AML-193 (cell line): ENCODE measurements around the gene FBXW4.
A peak's percentile ranks its signal among the peaks of the same experiment; 100 is the strongest.

ENCODE experiments used
- DNase-seq, 2 experiments: peaks; one replicate each; lab custom pipeline; 2025; lab: John Stamatoyannopoulos, UW

Gene FBXW4, protein sequence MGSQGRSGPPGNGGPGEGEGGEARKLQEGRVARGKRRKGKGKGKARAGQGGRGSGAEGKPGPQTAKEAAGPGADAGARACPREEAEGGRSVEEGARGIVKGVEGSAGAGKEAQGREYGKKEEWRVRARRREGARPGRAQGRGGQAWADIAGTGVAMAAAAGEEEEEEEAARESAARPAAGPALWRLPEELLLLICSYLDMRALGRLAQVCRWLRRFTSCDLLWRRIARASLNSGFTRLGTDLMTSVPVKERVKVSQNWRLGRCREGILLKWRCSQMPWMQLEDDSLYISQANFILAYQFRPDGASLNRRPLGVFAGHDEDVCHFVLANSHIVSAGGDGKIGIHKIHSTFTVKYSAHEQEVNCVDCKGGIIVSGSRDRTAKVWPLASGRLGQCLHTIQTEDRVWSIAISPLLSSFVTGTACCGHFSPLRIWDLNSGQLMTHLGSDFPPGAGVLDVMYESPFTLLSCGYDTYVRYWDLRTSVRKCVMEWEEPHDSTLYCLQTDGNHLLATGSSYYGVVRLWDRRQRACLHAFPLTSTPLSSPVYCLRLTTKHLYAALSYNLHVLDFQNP

DNA sequence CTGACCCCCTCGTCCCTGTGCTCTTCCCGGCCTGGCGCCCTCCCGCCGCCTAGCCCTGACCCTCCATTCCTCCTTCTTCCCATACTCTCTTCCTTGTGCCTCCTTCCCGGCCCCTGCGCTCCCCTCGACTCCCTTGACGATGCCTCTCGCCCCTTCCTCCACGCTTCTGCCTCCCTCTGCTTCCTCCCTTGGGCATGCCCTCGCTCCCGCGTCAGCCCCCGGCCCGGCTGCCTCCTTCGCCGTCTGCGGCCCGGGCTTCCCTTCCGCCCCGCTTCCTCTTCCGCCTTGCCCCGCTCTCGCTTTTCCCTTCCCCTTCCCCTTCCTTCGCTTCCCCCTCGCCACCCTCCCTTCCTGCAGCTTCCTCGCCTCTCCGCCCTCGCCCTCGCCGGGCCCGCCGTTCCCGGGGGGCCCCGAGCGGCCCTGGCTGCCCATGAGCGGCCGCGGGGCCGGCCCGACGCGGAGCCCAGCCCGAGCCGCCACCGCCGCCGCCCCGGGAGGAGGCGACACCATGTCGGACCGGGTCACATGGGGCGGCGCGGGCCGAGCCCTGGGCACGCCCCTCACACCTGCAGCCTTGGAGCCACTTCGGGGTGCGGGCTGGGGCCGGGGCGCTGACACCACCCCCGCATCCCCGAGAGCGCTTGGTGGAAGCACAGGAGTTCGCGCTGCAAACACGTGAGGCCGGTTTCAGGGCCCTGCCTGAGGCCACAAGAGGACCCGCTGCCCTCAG is at the start of gene FBXW4:
FBXW4 (minus strand) TSS at position 497 of the 730 bp plus-strand sequence; CDS start at position 432, 65 bp downstream.
- DNase-seq, result peak; percentile 32 to 45

DNA sequence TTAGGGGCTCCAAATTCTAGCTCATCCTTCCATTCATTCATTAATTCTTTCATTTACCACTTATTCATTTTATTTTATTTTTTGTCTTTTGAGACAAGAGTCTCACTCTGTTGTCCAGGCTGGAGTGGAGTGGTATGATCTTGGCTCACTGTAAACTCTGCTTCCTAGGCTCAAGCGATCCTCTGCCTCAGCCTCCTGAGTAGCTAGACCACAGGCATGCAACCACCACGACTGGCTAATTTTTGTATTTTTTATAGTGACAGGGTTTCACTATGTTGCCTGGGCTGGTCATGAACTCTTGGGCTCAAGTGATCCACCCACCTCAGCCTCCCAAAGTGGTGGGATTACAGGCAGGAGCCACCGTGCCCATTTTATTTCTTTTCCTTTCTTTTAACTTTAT is 49.3 kb upstream of the FBXW4 start:
- DNase-seq, result no peak

DNA sequence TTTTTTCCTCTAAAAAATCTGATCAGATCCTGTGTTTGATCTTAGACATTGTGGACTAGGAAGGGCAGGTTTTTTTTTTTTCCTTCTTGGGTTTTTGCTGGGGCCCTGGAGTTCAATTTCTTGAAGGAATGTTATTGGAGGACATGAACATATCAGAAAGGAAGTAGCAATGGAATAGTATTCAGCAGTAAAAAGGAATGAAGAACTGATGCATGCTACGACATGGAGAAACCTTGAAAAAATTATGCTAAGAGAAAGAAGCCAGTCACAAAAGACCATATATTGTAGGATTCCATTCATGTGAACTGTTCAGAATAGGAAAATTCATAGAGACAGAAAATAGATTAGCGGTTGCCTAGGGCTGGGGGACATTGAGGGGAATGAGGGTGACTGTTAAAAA is 47.0 kb upstream of the FBXW4 start:
- no peak for DNase-seq

DNA sequence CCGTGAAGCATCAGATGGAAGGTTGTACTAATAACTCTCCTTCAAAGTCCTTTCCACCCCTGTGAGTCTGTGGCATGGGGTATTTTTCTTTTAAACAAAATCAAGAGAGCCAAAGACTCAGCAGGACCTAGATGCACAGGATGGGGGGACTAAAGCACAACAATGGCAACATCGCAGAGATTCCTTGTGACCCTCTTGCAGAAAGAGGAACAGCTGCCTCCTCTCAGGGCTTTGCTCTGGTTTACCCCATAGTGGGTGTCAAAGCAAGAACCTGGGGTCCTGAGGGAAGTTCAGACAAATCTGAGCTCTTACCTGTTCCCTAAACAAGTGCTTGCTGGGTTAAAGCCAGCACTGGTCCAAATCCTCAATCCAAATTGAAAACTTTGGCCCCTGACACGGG is 41.7 kb upstream of the FBXW4 start:
- DNase-seq, result no peak

DNA sequence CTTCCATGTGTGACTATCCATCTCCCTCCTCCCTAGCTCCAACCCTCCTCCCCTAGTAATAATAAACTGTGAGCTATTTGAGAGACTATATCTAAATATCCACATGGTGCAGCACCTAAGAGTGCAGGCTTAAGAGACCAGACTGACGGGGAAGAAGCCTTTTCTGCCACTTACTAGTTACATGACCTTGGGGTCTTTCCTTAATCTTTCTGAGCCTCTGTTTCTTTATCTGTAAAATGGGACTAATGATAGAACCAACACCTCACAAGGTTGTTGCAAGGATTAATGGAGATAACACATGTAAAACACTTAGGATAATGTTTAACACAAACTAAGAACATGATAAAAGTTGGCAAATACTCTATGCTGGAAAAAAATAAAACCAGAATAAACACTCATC is 37.1 kb upstream of the FBXW4 start:
- DNase-seq, result no peak

DNA sequence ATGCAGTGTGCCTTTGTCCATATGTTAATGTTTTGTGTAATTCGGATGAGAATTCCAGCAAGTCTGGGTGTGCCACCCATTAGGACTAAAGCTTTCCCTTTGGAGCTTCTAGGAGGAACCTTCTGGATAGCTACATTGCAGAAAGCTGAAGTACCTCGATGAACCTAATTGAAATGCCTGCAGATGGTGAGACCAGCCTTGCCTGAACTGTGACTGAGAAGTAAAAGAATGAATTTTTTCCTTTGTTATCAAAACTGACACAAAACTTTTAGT is 31.1 kb upstream of the FBXW4 start:
- DNase-seq, result no peak

DNA sequence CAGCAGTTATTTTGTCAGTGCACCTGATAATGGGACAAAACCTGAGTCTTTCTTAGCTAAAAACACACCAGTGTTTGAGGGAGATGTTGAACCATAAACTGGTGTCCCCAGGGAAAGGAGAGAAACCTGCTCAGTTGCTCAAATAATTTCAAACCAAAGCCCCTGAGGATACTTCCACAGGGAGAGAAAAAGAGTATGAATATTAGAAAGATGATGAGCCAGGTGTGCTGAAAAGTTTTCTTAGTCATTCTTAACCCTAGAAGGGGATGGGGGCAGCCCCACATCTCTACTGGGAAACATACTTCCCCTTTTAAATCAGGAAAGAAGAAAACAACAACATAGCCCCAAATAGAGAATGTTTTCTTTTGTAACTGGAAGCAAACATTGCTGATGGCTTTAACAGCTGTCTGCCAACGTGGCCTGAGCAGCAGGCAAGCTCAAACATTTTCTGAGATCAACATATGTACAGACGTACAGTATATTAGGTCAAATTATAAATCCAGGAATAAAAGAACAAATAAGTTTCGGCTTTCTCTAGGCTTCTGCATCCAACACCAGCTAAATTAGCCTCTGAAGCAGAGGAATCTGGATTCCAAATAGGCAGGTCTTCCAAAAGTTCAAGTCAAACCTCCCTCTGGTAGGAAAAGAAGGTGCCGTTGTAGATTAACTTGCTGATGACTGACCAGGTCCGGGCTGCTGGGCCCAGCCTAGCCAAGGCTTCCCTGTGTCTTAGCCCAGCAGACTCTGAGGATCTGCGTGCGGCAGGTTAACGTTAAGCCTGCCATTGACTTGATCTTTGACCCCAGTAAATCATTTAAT is 30.5 kb upstream of the FBXW4 start:
- DNase-seq, result no peak

DNA sequence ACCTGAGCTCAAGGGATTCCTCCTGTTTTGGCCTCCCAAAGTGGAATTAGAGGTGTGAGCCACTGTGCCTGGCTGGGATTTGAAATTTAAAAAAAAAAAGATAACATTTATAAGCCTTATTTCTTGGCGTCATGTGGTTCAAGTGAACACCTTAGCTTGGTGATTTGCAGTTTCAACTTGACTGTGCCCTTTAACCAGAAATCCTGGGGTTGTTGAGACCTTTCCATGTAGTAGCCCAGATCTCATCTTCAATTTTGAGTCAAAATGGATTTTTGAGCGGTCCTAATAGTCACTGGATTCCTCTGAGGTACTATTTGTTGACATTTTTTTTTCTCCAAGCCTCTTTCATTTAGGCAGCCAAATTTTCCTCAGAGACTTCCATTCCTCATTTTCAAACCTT is 29.5 kb upstream of the FBXW4 start:
- no peak for DNase-seq

DNA sequence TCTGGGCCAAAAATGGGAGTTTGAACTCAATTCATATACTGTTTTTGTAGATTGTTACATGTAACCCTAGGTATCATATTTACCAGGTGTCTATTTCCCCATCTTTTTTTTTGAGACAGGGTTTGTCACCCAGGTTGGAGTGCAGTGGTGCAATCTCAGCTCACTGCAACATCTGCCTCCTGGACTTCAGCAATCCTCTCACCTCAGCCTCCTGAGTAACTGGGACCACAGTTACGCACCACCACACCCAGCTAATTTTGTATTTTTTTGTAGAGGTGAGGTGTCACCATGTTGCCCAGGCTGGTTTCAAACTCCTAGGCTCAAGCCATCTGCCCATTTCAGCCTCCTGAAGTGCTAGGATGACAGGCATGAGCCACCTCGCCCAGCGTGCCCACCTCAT is 28.2 kb upstream of the FBXW4 start:
- DNase-seq, result no peak

DNA sequence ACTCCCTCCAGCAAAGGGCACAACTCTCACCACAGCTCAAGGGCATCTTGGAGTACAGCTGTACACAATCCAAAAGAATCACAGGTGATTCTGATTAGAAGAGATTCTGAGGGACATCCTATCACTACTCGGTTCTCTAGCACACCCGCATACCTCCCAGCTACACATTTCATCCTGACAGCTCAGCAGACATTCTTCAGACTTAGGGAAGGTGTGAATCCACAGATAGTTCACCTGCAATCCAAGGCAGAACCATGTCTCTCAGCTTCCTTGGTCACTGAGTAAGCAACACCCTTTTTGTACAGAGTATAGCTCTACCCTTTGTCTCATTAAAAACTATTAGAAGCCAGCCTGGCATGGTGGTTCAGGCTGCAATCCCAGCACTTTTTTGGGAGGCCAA is 26.8 kb upstream of the FBXW4 start:
- no peak for DNase-seq

DNA sequence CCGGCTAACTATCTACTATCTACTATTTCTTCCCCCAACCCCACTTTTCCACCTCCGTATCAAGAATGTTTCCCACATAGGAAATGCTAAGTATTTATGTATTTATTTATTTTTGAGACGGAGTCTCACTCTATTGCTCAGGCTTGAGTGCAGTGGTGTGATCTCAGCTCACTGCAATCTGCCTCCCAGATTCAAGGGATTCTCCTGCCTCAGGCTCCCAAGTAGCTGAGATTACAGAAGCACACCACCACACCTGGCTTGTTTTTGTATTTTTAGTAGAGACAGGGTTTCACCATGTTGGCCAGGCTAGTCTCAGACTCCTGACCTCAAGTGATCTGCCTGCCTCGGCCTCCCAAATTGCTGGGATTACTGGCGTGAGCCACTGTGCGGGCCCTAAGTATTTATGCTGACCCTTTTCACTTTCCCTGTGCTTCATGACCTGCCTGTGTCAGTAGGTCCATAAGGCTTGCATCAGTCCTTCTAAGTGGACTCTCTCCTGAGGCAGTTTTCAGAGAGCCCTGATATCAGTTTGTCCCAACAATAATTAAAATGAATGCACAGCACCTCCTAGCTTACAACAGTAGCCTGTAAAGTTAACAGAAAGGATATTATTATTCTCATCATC is 25.7 kb upstream of the FBXW4 start:
- DNase-seq, result no peak

DNA sequence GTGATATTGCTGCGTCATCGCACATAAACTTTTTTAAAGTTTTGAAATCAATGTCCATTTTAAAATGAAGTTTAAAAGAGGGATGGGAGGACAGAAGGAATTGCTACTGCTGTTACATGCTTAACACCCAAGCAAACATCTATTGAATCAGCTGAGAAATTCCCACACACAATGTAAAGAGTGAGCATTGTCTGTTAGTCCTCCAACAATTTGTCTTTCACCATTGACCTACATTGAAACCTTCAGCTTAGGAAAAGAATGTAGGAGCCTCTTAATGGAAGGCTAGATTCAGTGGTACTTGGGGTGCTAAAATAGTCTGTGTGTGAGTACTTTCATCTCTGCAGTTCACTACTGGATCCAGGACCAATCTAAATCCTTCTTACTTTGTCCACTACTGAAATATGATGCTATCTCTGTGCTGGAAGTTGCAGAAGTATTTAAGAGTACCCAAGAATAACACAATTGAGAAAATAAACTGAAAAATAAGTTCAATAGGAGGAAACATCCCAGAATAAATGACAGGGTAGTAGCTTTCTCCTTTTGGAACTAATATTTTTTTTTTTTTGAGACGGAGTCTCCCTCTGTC is 23.8 kb upstream of the FBXW4 start:
- no peak for DNase-seq

DNA sequence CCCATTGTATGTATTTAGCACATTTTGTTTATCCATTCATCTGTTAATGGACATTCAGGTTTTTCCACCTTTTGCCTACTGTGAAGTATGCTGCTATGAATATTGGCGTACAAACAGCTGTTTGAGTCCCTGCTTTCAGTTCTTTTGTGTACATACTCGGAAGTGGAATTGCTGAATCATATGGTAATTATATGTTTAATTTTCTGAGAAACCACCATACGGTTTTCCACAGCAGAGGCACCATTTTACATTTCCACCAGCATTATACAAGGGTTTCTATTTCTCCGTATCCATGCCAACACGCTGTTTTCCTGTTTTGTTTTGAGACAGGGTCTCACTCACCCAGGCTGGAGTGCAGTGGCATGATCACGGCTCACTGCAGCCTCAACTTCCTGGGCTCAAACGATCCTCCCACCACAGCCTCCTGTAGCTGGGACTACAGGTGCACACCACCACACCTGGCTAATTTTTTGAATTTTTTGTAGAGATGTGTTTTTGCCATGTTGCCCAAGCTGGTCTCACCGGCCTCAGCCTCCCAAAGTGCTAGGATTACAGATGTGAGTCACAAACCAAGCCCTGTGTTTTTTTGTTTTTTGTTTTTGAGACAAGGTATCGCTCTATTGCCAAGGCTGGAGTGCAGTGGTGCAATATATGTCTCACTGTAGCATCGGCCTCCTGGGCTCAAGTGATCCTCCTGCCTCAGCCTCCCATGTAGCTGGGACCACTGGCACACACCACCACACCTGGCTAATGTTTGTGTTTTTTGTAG is 22.1 kb upstream of the FBXW4 start:
- DNase-seq, result no peak

DNA sequence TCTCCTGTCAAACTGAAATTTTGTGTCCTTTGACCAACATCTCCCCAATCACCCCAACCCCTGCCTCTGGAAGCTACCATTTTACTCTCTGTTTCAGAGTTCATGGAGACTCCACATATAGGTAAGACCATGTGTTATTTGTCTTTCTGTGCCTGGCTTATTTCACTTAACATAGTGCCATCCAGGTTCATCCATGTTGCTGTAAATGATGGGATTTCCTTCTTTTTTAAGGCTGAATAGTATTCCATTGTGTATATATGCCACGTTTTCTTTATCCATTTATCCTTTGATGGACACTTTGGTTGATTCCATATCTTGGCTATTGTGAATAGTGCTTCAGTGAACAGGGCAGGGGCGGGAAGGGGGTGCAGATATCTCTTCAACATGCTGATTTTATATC is 18.0 kb upstream of the FBXW4 start:
- no peak for DNase-seq

DNA sequence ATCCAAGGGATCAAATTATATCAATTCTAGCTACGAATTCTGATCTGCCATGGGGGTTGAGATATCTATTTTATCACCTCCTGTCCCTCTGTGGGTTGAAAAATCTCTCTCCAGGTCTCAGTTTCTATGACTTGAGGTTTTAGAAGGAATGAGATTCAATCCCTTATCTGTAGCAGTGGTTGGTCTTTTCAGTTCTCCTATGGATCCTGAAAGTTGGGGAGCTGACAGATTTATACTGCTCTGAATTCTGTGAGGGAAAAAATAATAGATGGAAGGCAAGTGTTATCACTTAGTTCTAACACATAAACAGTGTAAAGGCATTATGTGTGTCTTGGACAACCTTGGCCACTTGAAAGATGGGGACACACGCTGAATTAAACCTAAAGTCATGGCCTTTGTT is 15.8 kb upstream of the FBXW4 start:
- DNase-seq, result no peak

DNA sequence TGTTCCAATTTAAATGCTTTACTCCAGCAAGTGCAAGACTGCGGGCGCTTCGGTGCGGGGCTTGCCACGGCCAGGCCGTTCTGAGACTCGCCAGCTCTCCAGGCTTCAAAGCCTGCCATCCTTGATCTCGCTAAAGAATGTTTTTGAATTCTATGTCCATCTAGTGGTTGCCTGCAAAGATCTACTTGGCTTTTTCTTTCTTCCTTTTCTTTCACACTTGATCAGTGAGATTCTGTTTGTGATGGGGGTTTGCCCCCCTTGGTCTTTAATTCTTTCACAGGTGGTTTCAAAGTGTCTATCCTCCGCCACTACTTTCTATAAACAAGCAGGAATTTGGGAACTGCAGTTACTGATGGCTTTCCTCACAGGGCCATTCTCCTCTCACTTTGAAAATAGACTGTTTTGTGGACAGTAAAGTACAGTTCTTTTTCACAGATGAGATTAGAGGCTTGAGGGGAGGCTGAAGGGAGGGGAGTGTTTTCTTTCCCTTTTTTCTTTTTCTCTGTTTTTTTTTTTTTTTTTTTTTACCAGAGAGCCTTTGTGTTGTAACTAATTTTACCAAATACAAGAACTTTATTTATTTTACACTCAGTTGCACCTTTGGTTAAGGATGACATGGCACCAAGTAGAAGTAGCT is 15.2 kb upstream of the FBXW4 start:
- no peak for DNase-seq

DNA sequence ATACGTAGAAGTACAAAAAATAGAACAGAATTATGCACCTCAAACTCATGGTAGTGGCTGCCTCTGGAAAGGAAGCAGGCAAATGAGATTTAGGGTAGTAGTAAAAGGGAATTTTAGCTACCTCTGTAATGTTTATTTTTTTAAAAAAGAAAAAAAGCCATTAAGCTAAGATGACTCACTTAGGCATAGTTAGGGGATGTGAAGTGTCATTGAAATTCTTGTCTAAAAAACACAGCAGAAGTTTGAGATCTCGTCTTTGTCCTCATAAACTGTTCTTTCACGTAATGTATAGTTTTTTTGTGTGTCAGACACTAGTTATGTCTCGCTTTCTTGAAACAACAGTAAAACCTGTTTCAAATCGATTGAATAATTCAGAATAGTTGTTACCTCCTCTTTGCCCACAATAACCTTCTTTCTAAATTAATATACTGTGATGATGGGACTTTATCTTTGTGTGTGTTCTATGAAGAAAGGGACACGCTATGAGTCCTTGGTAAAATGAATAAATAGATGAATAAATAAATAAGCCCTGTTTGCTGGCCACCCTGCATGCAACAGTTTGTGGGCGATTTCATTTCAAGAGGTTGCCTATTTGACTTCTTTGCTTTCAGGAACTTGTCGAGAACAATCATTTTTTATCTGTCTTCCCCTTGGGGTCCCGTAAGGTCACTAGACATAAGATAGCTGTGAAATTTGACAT is 14.5 kb upstream of the FBXW4 start:
- no peak for DNase-seq

DNA sequence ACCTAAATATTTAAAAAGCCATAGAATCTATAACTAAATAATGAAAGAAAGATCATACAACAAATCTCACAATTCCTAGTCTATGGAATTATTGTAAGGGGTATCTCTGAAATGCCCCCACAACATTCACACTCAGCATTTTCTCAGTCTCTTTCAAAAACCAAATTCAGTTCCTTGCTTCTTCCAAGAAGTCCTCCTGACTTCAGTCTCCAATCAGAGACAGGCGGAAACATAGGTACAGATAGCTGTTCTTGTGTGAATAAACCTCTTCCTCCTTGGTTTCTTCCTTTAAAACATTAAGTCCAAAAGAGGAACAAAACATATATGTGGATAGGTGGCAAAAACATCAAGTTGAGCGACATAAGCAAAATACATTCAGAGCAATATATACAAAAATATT is 13.9 kb upstream of the FBXW4 start:
- no peak for DNase-seq

DNA sequence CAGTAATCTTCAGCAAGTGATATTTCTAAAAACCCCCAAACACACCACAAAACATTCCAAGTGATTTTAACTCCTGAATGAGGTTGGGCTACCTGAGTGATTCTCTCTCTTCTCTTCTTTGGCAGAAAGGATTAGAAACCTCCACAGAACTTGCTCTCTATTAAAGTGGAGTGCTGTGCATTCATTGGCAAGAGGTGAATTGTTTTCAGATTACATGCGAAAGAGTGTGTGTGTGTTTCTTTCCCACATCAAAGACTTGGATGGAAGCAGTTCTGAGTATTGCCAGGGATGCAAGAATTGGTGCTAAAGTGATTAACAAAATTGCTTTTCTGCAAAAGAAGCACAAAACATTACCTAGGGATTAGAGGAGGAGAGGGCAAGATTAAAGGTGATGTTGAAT is 13.1 kb upstream of the FBXW4 start:
- no peak for DNase-seq

DNA sequence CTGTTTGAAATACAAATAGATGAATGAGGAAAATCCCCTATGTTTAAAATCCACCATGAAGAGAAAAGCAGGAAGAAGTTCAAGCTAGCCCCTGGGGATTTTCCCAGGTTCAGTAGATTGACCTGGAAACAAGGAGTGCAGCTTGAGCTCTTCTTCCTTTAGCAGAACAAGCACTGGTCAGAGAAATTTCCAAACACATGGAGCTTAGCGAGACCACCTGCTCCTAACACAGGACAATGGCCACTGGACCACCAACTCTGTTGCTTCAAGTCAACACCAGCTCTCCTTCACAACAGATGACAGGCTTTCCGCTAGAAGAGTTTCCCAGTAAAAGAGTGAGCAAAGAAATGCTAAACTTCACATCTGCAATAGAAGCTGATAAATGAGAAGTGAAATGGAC is 9.4 kb upstream of the FBXW4 start:
- no peak for DNase-seq
